Body of pancreas (tissue), 4 donors: ENCODE data around the gene SPOCK2. TPM values are rescaled to one million over a fixed set of nuclear protein-coding genes. Genes with fewer than 3 reads are reported as not detected.

Experiments used
- ATAC-seq: fragments of 150-250 bp; one replicate; pipeline ENCODE4 v1.9.1; 2016
- DNase-seq, 4 donors: peaks; one replicate each; pipeline ENCODE4 v3.0.0-alpha.2; 2019
- H3K27ac ChIP-seq, 4 donors: fragments of 200-600 bp; sonication (generic); 1 replicate in 3 of 4; 2 replicates in 1 of 4; pipeline versions ENCODE4 v1.5.1 to v1.6.1; 2016 to 2019; ENCODE audit warnings: mild to moderate bottlenecking in 1 of 4, mixed read lengths in 1 of 4, moderate library complexity in 1 of 4
- H3K27me3 ChIP-seq, 2 donors: fragments of 200-600 bp; sonication (generic); one replicate each; pipeline ENCODE4 v1.6.0; 2016; ENCODE audit warnings: mild to moderate bottlenecking in 1 of 2
- H3K36me3 ChIP-seq, 2 donors: fragments of 200-600 bp; sonication (generic); replicated peaks in 1 of 2; 2 replicates each; pipeline ENCODE4 v1.5.1; 2016; ENCODE audit warnings: low read depth in 2 of 2; ENCODE audit not compliant: insufficient read depth in 1 of 2
- H3K4me1 ChIP-seq: fragments of 200-600 bp; sonication (generic); one replicate; pipeline ENCODE4 v1.6.0; 2016
- H3K4me3 ChIP-seq, 2 donors: fragments of 200-600 bp; sonication (generic); 1 replicate in 1 of 2; 2 replicates in 1 of 2; pipeline ENCODE4 v1.5.1; 2016 to 2019
- H3K9me3 ChIP-seq, 3 donors: fragments of 200-600 bp; sonication (generic); 1 replicate in 2 of 3; 2 replicates in 1 of 3; pipeline ENCODE4 v1.5.1; 2016
- POLR2A ChIP-seq, 3 donors: fragments of 450-650 bp; IDR thresholded peaks; one replicate each; pipeline ENCODE4 v1.6.1; 2016; ENCODE audit warnings: antibody characterized with exemption in 3 of 3, mild to moderate bottlenecking in 2 of 3
- WGBS, 2 donors: methylation state at CpG; one replicate each; pipeline ENCODE4 v1.1.5; 2017; 5-methylcytosine and 5-hydroxymethylcytosine counted together
- intact Hi-C: fragments of 100-400 bp; cut with DNase I; formaldehyde crosslinking; loops from one replicate; pipeline ENCODE4 v1.15.1; 2023
- total RNA-seq, 2 donors: library from RNA; depleted of rRNA; stranded (reverse); fragments of >200 nt; gene quantifications; one replicate each; pipeline ENCODE4 v1.1.0, GENCODE V29; 2016
- TF ChIP-seq, protein P1 (sequence below), 7 experiments: fragments of 450-650 bp in 4 of 7; fragments of 200-600 bp in 3 of 7; sonication (generic) in 3 of 7; IDR thresholded peaks; one replicate each; pipeline ENCODE4 v1.5.1; 2016 to 2019; ENCODE audit warnings: antibody characterized with exemption in 7 of 7

SPOCK2 gene
- total RNA-seq, 2 donors from 2014 or later = 2.0 to 7.3 TPM

GRCh38 chr10:72013202-72013945, 75.0 kb downstream of the SPOCK2 start:
- no peak overlapping the region for H3K27ac ChIP-seq
- H3K36me3 ChIP-seq = no peaks in the 10 kb centered on the region
- DNase-seq (peak in 3 of 4 donors; percentile 56 to 65 (median 65)), ATAC-seq (no peak)
- peaks cover 18% of the 10 kb centered on the region for H3K4me1 ChIP-seq
- H3K4me3 ChIP-seq = no peak overlapping the region
- no peaks in the 10 kb centered on the region for H3K27me3 ChIP-seq
- no peaks in the 10 kb centered on the region for H3K9me3 ChIP-seq
- WGBS, 2 donors = 71 to 79% methylated on average over 13 of the region's 13 CpGs
- no peak for TF ChIP-seq POLR2A (IDR thresholded peaks at IDR 0.05)
- TF ChIP-seq, protein P1, sequence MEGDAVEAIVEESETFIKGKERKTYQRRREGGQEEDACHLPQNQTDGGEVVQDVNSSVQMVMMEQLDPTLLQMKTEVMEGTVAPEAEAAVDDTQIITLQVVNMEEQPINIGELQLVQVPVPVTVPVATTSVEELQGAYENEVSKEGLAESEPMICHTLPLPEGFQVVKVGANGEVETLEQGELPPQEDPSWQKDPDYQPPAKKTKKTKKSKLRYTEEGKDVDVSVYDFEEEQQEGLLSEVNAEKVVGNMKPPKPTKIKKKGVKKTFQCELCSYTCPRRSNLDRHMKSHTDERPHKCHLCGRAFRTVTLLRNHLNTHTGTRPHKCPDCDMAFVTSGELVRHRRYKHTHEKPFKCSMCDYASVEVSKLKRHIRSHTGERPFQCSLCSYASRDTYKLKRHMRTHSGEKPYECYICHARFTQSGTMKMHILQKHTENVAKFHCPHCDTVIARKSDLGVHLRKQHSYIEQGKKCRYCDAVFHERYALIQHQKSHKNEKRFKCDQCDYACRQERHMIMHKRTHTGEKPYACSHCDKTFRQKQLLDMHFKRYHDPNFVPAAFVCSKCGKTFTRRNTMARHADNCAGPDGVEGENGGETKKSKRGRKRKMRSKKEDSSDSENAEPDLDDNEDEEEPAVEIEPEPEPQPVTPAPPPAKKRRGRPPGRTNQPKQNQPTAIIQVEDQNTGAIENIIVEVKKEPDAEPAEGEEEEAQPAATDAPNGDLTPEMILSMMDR (IDR thresholded peaks at IDR 0.05) = no peak
- intact Hi-C loops = no loop called here

DNA sequence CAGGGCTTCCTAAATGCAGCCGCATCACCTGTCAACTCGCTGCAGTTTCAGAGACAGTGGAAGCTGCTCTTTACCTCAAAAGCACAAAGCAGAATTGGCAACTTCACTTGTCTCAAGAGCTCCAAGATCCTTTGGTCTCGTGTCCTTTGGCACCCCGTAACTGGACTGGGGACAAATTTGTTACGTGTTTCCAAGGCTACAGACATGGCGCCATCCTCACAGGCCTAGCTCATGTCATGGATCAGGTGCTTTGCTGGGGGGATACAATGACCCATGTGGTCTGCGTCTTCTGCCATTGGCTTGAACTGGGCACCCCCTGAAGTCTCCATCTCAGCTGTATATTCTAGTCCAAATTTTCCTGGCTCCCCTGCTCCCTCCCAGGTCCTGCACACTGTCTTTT, 75.6 kb downstream of the SPOCK2 start:
- H3K27ac ChIP-seq = no peak overlapping the region
- TF ChIP-seq, protein P1 (IDR thresholded peaks at IDR 0.05) = no peak
- TF ChIP-seq POLR2A (IDR thresholded peaks at IDR 0.05) = no peak
- H3K9me3 ChIP-seq = no peaks in the 10 kb centered on the region
- no peak for ATAC-seq
- no peaks in the 10 kb centered on the region for H3K36me3 ChIP-seq
- no peaks in the 10 kb centered on the region for H3K27me3 ChIP-seq
- WGBS, 2 donors = 71 to 86% methylated on average over 6 to 7 of the region's 7 CpGs
- H3K4me3 ChIP-seq = no peak overlapping the region
- no peak for DNase-seq
- intact Hi-C loops = no loop called here
- H3K4me1 ChIP-seq = peaks cover 18% of the 10 kb centered on the region

GRCh38 chr10:72011976-72012512, 76.3 kb downstream of the SPOCK2 start:
- 86 to 88% methylated on average over 7 of the region's 7 CpGs for WGBS, 2 donors
- intact Hi-C loops = no loop called here
- TF ChIP-seq, protein P1 (IDR thresholded peaks at IDR 0.05) = no peak
- TF ChIP-seq POLR2A (IDR thresholded peaks at IDR 0.05) = no peak
- Histone ChIP-seq H3K27ac (no peak overlapping the region), H3K4me1 (peaks cover 13% of the 10 kb centered on the region), H3K4me3 (no peak overlapping the region), H3K9me3 (no peaks in the 10 kb centered on the region), H3K36me3 (no peaks in the 10 kb centered on the region), H3K27me3 (no peaks in the 10 kb centered on the region)
- ATAC-seq (no peak), DNase-seq (no peak)

GRCh38 chr10:72011468-72011867, 76.9 kb downstream of the SPOCK2 start:
- ATAC-seq (no peak), DNase-seq (no peak)
- WGBS, 2 donors = 80 to 81% methylated on average over 6 to 8 of the region's 8 CpGs
- H3K9me3 ChIP-seq = no peaks in the 10 kb centered on the region
- H3K4me1 ChIP-seq = peaks cover 7% of the 10 kb centered on the region
- H3K27ac ChIP-seq = no peak overlapping the region
- H3K4me3 ChIP-seq = no peak overlapping the region
- no peaks in the 10 kb centered on the region for H3K27me3 ChIP-seq
- H3K36me3 ChIP-seq = no peaks in the 10 kb centered on the region
- TF ChIP-seq, protein P1 (IDR thresholded peaks at IDR 0.05) = no peak
- no peak for TF ChIP-seq POLR2A (IDR thresholded peaks at IDR 0.05)
- intact Hi-C loops = no loop called here

- no peak for ATAC-seq
- no peak overlapping the region for H3K27ac ChIP-seq
- no peaks in the 10 kb centered on the region for H3K36me3 ChIP-seq
- intact Hi-C loops = no loop called here
- no peaks in the 10 kb centered on the region for H3K9me3 ChIP-seq
- no peak for DNase-seq
- WGBS, 2 donors = 88 to 90% methylated on average over 9 of the region's 9 CpGs
- H3K27me3 ChIP-seq = no peaks in the 10 kb centered on the region
- TF ChIP-seq, protein P1 (IDR thresholded peaks at IDR 0.05) = no peak
- TF ChIP-seq POLR2A (IDR thresholded peaks at IDR 0.05) = no peak
- peaks cover 7% of the 10 kb centered on the region for H3K4me1 ChIP-seq
- no peak overlapping the region for H3K4me3 ChIP-seq
Observed at GRCh38 chr10:72011016-72011415, 77.3 kb downstream of the SPOCK2 start.
